Upper lobe of left lung (tissue), 4 donors: ENCODE measurements around the gene MOCS2.

Experiments used
- EP300 ChIP-seq, 4 donors: sonication (generic); formaldehyde crosslinking; IDR thresholded peaks; one replicate each; pipeline ENCODE4 v1.5.1; 2017; ENCODE audit warnings: antibody characterized with exemption in 4 of 4, control low read depth in 2 of 4
- POLR2A ChIP-seq, 4 donors: fragments of 450-650 bp; IDR thresholded peaks; one replicate each; pipeline ENCODE4 v1.5.1; 2016 to 2017; ENCODE audit warnings: antibody characterized with exemption in 4 of 4, mild to moderate bottlenecking in 2 of 4
- TF ChIP-seq, protein P1 (sequence below), 6 experiments: fragments of 450-650 bp in 4 of 6; fragments of 200-600 bp in 2 of 6; sonication (generic) in 2 of 6; IDR thresholded peaks; one replicate each; pipeline ENCODE4 v1.5.1; 2016 to 2019; ENCODE audit warnings: antibody characterized with exemption in 6 of 6

GRCh38 chr5:53089481-53089991 is 20.0 kb downstream of the MOCS2 start:
- TF ChIP-seq POLR2A (IDR thresholded peaks at IDR 0.05) (no peak), EP300 (IDR thresholded peaks at IDR 0.05) (no peak)
- TF ChIP-seq, protein P1, sequence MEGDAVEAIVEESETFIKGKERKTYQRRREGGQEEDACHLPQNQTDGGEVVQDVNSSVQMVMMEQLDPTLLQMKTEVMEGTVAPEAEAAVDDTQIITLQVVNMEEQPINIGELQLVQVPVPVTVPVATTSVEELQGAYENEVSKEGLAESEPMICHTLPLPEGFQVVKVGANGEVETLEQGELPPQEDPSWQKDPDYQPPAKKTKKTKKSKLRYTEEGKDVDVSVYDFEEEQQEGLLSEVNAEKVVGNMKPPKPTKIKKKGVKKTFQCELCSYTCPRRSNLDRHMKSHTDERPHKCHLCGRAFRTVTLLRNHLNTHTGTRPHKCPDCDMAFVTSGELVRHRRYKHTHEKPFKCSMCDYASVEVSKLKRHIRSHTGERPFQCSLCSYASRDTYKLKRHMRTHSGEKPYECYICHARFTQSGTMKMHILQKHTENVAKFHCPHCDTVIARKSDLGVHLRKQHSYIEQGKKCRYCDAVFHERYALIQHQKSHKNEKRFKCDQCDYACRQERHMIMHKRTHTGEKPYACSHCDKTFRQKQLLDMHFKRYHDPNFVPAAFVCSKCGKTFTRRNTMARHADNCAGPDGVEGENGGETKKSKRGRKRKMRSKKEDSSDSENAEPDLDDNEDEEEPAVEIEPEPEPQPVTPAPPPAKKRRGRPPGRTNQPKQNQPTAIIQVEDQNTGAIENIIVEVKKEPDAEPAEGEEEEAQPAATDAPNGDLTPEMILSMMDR (IDR thresholded peaks at IDR 0.05), result no peak
